OCI-LY7 (cell line): ENCODE data around the gene GTPBP6. TPM values are rescaled to one million over a fixed set of nuclear protein-coding genes. Genes with fewer than 3 reads are reported as not detected.
A peak's percentile ranks its signal among the peaks of the same experiment; 100 is the strongest.

Experiments used
- BruUV-seq: library from RNA; stranded (reverse); fragments of 400-500 nt; replicated peaks from 2 replicates; lab custom pipeline; 2021; lab: Mats Ljungman, UMichigan
- CTCF ChIA-PET: fragments of 300-600 bp; sonication (Branson Sonifier 250); formaldehyde crosslinking; loops from one replicate; lab custom pipeline; 2022; ENCODE audit warnings: antibody characterized with exemption; ENCODE audit not compliant: unreplicated experiment; lab: Charles Lee
- POLR2A ChIA-PET: fragments of 300-600 bp; sonication (Branson Sonifier 250); formaldehyde crosslinking; loops from one replicate; lab custom pipeline; 2022; ENCODE audit warnings: antibody characterized with exemption; lab: Charles Lee
- DNase-seq: peaks from one replicate; pipeline ENCODE4 v3.0.0-alpha.2; 2015; ENCODE audit warnings: low spot score
- H2AFZ ChIP-seq: fragments of 200-600 bp; sonication (generic), shearing (Covaris generic); 2 replicates; pipeline ENCODE4 v1.6.1; 2014; ENCODE audit warnings: mild to moderate bottlenecking, antibody characterized with exemption, low read length, moderate library complexity
- H3K27ac ChIP-seq: fragments of 200-600 bp; sonication (generic); 2 replicates; pipeline ENCODE4 v1.5.1; 2014; ENCODE audit warnings: mixed run types, low read depth, mild to moderate bottlenecking, moderate library complexity, low read length, inconsistent platforms; ENCODE audit not compliant: poor library complexity, severe bottlenecking
- H3K36me3 ChIP-seq: fragments of 200-600 bp; sonication (generic); 2 replicates; pipeline ENCODE4 v1.6.1; 2014; ENCODE audit warnings: mild to moderate bottlenecking, antibody characterized with exemption, low read length, moderate library complexity, mixed read lengths; ENCODE audit not compliant: insufficient read depth
- H3K4me1 ChIP-seq: fragments of 200-600 bp; sonication (generic); 2 replicates; pipeline ENCODE4 v1.5.1; 2014; ENCODE audit warnings: mild to moderate bottlenecking, low read length; ENCODE audit not compliant: insufficient read depth, poor library complexity, severe bottlenecking
- H3K4me2 ChIP-seq: fragments of 200-600 bp; sonication (generic); 2 replicates; pipeline ENCODE4 v1.6.1; 2014; ENCODE audit warnings: mild to moderate bottlenecking, low read length
- H3K4me3 ChIP-seq: fragments of 200-600 bp; sonication (generic); 2 replicates; pipeline ENCODE4 v1.5.1; 2014; ENCODE audit warnings: mild to moderate bottlenecking, low read depth, low read length; ENCODE audit not compliant: poor library complexity, severe bottlenecking
- H3K79me2 ChIP-seq: fragments of 200-600 bp; sonication (generic); 2 replicates; pipeline ENCODE4 v1.6.1; 2016; ENCODE audit warnings: low read depth, mild to moderate bottlenecking, low read length, moderate library complexity, mixed read lengths; ENCODE audit not compliant: insufficient read depth
- H3K9me2 ChIP-seq: fragments of 200-600 bp; sonication (generic); 2 replicates; pipeline ENCODE4 v1.6.1; 2016; ENCODE audit warnings: mild to moderate bottlenecking, low read length, mixed read lengths; ENCODE audit not compliant: insufficient read depth
- H3K9me3 ChIP-seq: fragments of 200-600 bp; sonication (generic); 2 replicates; pipeline ENCODE4 v1.6.1; 2014; ENCODE audit warnings: mild to moderate bottlenecking, mixed run types, low read length, mixed read lengths
- H4K20me1 ChIP-seq: fragments of 200-600 bp; sonication (generic); 2 replicates; pipeline ENCODE4 v1.6.1; 2014; ENCODE audit warnings: mild to moderate bottlenecking, antibody characterized with exemption, low read length, moderate library complexity, mixed read lengths; ENCODE audit not compliant: insufficient read depth
- CTCF ChIP-seq: fragments of 200-600 bp; sonication (generic); conservative IDR thresholded peaks from 2 replicates; pipeline ENCODE4 v1.5.1; 2014; ENCODE audit warnings: mild to moderate bottlenecking, antibody characterized with exemption, low read length, moderate library complexity, mixed read lengths
- EZH2phosphoT487 ChIP-seq: fragments of 200-600 bp; sonication (generic); IDR thresholded peaks from 2 replicates; pipeline ENCODE4 v1.6.1; 2018; ENCODE audit warnings: low read depth, borderline replicate concordance, mild to moderate bottlenecking, mixed run types, antibody characterized with exemption, low read length, moderate library complexity, mixed read lengths
- intact Hi-C: fragments of 100-400 bp; cut with micrococcal nuclease; formaldehyde crosslinking; loops from one replicate; pipeline ENCODE4 v1.10.0; 2022; ENCODE audit not compliant: unreplicated experiment
- total RNA-seq, 2 experiments: library from RNA; depleted of rRNA in 1 of 2; stranded (reverse); fragments of >200 nt in 1 of 2; shearing (Covaris generic) in 1 of 2; gene quantifications; 2 replicates each; pipeline ENCODE4 v1.2.3, GENCODE V29; 2014 to 2022

Gene GTPBP6
- total RNA-seq, 2 experiments from 2014 or later: 36.3 to 53.6 TPM

GRCh38 chrX:312621-313331 is 5.8 kb downstream of the GTPBP6 start:
- intact Hi-C loops: no loop called here
- H3K36me3 ChIP-seq: peaks cover 77% of the 10 kb centered on the region
- BruUV-seq: no TSS peak

GRCh38 chrX:311156-312129 is 7.2 kb downstream of the GTPBP6 start:
- Histone ChIP-seq H3K9me2 (no peaks in the 10 kb centered on the region), H3K4me1 (no peaks in the 10 kb centered on the region), H3K27ac (no peak overlapping the region), H2AFZ (no peak overlapping the region), H3K36me3 (peaks cover 81% of the 10 kb centered on the region), H3K9me3 (no peaks in the 10 kb centered on the region), H3K79me2 (peaks cover 3% of the 10 kb centered on the region; the same call in 1 of the 2 replicates), H3K4me3 (no peak overlapping the region), H4K20me1 (no peaks in the 10 kb centered on the region; the same call in 1 of the 2 replicates), H3K4me2 (no peak overlapping the region)
- no peak for TF ChIP-seq EZH2phosphoT487
- TF ChIP-seq CTCF: no peak
- POLR2A ChIA-PET: no interaction called here
- intact Hi-C loops: no loop called here
- CTCF ChIA-PET: no interaction called here
- BruUV-seq: TSS peak; percentile 51
- DNase-seq: no peak

More at GRCh38 chrX:312621-313331, 5.8 kb downstream of the GTPBP6 start:
- Histone ChIP-seq H3K27ac (no peak overlapping the region), H3K4me1 (peaks cover 6% of the 10 kb centered on the region), H3K9me3 (no peaks in the 10 kb centered on the region), H3K4me3 (no peak overlapping the region), H3K4me2 (no peak overlapping the region), H4K20me1 (no peaks in the 10 kb centered on the region; the same call in 1 of the 2 replicates), H2AFZ (no peak overlapping the region), H3K9me2 (no peaks in the 10 kb centered on the region), H3K79me2 (peaks cover 6% of the 10 kb centered on the region; the same call in 1 of the 2 replicates)
- CTCF ChIA-PET: no interaction called here
- no peak for DNase-seq
- TF ChIP-seq CTCF (no peak), EZH2phosphoT487 (no peak)
- POLR2A ChIA-PET: no interaction called here
